ENCODE results near the gene ANAPC2. TPM values are rescaled to one million over a fixed set of nuclear protein-coding genes. Genes with fewer than 3 reads are reported as not detected.
A peak's percentile ranks its signal among the peaks of the same experiment; 100 is the strongest.

The ANAPC2 gene
- total RNA-seq, 1 experiment from 2014 or later = 80.9 TPM

DNA sequence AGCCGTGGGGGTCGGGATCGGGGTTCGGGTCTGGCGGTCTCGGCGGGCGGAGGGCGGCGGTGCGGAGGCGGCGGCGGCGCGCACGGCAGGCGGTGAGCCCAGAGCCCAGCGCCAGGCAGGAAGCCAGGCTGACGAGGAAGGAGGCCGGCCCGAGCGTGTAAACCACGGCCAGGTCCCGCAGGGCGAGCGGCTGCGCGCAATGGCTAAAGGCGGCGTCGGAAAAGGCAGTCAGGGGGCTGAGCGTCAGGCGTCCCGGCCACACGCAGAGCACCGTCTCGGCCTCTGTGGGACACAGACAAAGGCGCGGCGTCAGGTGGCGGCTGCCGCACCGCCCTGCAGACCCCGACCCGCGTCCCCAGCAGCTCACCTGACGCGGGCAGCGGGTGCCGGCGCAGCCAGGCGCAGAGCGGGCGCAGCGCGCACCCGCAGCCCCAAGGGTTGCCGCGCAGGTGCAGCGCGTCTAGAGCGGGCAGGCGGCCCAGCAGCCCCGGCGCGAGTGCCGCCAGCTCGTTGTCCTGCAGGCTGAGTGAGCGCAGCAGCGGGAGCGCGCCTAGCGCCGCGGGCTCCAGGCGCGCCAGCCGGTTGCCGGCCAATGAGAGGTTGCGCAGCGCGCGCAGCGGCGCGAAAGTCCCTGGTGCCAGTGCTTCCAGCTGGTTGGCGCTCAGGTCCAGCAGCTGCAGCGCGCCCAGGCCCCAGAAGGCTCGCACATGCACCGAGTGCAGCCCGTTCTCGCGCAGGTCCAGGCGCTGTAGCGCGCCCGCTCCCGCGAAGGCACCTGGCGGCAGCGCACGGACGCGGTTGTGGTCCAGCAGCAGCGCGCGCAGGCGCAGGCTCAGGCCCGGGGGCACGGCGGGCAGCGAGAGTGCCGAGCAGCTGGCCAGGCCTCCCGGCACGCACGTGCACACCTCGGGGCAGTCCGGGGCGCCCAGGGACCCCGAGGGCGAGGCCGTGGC lies 19.2 kb downstream of the ANAPC2 start (continued):
- TF ChIP-seq, protein P1, sequence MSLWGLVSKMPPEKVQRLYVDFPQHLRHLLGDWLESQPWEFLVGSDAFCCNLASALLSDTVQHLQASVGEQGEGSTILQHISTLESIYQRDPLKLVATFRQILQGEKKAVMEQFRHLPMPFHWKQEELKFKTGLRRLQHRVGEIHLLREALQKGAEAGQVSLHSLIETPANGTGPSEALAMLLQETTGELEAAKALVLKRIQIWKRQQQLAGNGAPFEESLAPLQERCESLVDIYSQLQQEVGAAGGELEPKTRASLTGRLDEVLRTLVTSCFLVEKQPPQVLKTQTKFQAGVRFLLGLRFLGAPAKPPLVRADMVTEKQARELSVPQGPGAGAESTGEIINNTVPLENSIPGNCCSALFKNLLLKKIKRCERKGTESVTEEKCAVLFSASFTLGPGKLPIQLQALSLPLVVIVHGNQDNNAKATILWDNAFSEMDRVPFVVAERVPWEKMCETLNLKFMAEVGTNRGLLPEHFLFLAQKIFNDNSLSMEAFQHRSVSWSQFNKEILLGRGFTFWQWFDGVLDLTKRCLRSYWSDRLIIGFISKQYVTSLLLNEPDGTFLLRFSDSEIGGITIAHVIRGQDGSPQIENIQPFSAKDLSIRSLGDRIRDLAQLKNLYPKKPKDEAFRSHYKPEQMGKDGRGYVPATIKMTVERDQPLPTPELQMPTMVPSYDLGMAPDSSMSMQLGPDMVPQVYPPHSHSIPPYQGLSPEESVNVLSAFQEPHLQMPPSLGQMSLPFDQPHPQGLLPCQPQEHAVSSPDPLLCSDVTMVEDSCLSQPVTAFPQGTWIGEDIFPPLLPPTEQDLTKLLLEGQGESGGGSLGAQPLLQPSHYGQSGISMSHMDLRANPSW (CRISPR knock-in tag; conservative IDR thresholded peaks at IDR 0.05; ENCODE audit: low read depth) = peak; percentile 65; the same call in 1 of the 2 replicates
- TF ChIP-seq FOXJ3 (CRISPR knock-in tag; IDR thresholded peaks at IDR 0.05; ENCODE audit: borderline replicate concordance) (no peak), JAZF1 (CRISPR knock-in tag; IDR thresholded peaks at IDR 0.05) (no peak), GRHL2 (CRISPR knock-in tag; IDR thresholded peaks at IDR 0.05; ENCODE audit: insufficient replicate concordance, severe bottlenecking) (no peak), IRF2 (CRISPR knock-in tag; IDR thresholded peaks at IDR 0.05; ENCODE audit: borderline replicate concordance, low read depth) (0 out of 2 replicates have a peak, but pooled peaks have one; percentile 44), HMGA2 (CRISPR knock-in tag; IDR thresholded peaks at IDR 0.05) (no peak), NR3C1 (CRISPR knock-in tag; conservative IDR thresholded peaks at IDR 0.05; ENCODE audit: low read depth) (no peak), MYBL2 (CRISPR knock-in tag; IDR thresholded peaks at IDR 0.05) (0 out of 2 replicates have a peak, but pooled peaks have one; percentile 13), ZNF396 (CRISPR knock-in tag; IDR thresholded peaks at IDR 0.05; ENCODE audit: borderline replicate concordance) (no peak), NFATC4 (CRISPR knock-in tag; IDR thresholded peaks at IDR 0.05) (no peak), MXD4 (CRISPR knock-in tag; IDR thresholded peaks at IDR 0.05; ENCODE audit: borderline replicate concordance) (no peak), CBFB (CRISPR knock-in tag; IDR thresholded peaks at IDR 0.05; ENCODE audit: low read depth) (no peak), PRRX2 (CRISPR knock-in tag; IDR thresholded peaks at IDR 0.05) (no peak)
- TF ChIP-seq, protein P2, sequence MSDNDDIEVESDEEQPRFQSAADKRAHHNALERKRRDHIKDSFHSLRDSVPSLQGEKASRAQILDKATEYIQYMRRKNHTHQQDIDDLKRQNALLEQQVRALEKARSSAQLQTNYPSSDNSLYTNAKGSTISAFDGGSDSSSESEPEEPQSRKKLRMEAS (CRISPR knock-in tag; IDR thresholded peaks at IDR 0.05) = peak; percentile 87; the same call in 1 of the 2 replicates
- TF ChIP-seq, protein P3, sequence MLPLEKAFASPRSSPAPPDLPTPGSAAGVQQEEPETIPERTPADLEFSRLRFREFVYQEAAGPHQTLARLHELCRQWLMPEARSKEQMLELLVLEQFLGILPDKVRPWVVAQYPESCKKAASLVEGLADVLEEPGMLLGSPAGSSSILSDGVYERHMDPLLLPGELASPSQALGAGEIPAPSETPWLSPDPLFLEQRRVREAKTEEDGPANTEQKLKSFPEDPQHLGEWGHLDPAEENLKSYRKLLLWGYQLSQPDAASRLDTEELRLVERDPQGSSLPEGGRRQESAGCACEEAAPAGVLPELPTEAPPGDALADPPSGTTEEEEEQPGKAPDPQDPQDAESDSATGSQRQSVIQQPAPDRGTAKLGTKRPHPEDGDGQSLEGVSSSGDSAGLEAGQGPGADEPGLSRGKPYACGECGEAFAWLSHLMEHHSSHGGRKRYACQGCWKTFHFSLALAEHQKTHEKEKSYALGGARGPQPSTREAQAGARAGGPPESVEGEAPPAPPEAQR (CRISPR knock-in tag; IDR thresholded peaks at IDR 0.05) = no peak
- TF ChIP-seq, protein P4, sequence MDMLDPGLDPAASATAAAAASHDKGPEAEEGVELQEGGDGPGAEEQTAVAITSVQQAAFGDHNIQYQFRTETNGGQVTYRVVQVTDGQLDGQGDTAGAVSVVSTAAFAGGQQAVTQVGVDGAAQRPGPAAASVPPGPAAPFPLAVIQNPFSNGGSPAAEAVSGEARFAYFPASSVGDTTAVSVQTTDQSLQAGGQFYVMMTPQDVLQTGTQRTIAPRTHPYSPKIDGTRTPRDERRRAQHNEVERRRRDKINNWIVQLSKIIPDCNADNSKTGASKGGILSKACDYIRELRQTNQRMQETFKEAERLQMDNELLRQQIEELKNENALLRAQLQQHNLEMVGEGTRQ (CRISPR knock-in tag; IDR thresholded peaks at IDR 0.05) = peak; percentile 48; the same call in 1 of the 2 replicates
- TF ChIP-seq, protein P5, sequence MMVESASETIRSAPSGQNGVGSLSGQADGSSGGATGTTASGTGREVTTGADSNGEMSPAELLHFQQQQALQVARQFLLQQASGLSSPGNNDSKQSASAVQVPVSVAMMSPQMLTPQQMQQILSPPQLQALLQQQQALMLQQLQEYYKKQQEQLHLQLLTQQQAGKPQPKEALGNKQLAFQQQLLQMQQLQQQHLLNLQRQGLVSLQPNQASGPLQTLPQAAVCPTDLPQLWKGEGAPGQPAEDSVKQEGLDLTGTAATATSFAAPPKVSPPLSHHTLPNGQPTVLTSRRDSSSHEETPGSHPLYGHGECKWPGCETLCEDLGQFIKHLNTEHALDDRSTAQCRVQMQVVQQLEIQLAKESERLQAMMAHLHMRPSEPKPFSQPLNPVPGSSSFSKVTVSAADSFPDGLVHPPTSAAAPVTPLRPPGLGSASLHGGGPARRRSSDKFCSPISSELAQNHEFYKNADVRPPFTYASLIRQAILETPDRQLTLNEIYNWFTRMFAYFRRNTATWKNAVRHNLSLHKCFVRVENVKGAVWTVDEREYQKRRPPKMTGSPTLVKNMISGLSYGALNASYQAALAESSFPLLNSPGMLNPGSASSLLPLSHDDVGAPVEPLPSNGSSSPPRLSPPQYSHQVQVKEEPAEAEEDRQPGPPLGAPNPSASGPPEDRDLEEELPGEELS (CRISPR knock-in tag; IDR thresholded peaks at IDR 0.05) = peak; percentile 85
- TF ChIP-seq, protein P6, sequence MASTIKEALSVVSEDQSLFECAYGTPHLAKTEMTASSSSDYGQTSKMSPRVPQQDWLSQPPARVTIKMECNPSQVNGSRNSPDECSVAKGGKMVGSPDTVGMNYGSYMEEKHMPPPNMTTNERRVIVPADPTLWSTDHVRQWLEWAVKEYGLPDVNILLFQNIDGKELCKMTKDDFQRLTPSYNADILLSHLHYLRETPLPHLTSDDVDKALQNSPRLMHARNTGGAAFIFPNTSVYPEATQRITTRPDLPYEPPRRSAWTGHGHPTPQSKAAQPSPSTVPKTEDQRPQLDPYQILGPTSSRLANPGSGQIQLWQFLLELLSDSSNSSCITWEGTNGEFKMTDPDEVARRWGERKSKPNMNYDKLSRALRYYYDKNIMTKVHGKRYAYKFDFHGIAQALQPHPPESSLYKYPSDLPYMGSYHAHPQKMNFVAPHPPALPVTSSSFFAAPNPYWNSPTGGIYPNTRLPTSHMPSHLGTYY (CRISPR knock-in tag; IDR thresholded peaks at IDR 0.05) = no peak

Measured in WTC11 (cell line).